ENCODE measurements around the gene SCARB1. TPM values are rescaled to one million over a fixed set of nuclear protein-coding genes. Genes with fewer than 3 reads are reported as not detected.

The SCARB1 gene
- total and polyA plus RNA-seq, 2 experiments from 2014 or later: 31.0 to 62.5 TPM

DNA sequence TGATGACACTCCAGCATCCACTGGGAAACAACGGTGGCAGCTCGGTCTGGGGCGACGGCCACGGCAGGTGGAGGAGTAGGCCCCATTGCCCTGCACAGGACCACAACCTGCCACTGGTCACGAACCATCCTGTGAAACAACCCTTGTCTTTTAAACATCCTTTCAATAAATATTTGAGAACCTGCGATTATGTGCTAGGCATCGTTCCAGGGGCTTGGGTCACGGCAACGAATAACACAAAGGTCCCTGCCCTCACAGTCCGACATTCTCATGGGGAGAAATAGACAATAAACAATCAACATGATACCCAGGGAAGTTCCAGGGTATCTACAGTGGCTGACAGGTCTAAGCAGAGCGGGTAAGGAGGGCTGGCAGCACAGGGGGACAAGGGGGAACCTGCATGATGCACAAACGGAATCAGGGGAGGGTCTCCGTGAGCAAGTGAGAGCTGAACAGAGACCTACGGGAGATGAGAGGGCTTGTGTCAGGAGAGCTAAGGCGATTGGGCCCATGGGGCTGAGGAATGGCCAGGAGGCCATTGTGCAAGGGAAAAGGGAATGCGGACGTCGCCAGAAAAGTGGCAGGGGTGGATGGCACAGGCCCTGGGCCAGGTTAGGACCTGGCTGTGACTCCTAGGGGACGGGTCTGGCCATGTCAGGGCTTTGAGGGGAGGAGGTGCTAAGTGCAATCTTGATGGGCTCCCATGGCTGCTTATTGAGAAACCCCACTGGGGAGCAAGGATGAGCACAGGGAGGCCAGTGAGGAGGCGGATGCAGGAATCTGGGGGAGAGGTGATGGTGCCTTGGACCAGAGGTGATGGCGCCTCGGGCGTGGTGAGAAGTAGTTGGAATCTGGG is 9.7 kb downstream of the SCARB1 start:
- 0 out of 2 replicates have a peak, but pooled peaks cover 8% of the 10 kb centered on the region for H3K4me1 ChIP-seq (ENCODE audit: insufficient read depth)
- H3K27me3 Mint-ChIP-seq (ENCODE audit: insufficient read depth, low read depth, poor library complexity): peaks cover 14% of the 10 kb centered on the region
- no peaks in the 10 kb centered on the region for H3K9me2 ChIP-seq (ENCODE audit: insufficient read depth)
- DNase-seq (ENCODE audit: low spot score) (no peak), ATAC-seq (no peak)
- no peak for TF ChIP-seq ZNF462 (CRISPR knock-in tag; IDR thresholded peaks at IDR 0.05)
- TF ChIP-seq ZNF114 (CRISPR knock-in tag; IDR thresholded peaks at IDR 0.05): no peak
- TF ChIP-seq EZH2phosphoT487 (IDR thresholded peaks at IDR 0.05; ENCODE audit: unreplicated experiment): no peak
- no peak for TF ChIP-seq EZH2 (IDR thresholded peaks at IDR 0.05; ENCODE audit: low read depth, unreplicated experiment)
- no peak for TF ChIP-seq CTCF (conservative IDR thresholded peaks at IDR 0.05; ENCODE audit: low read depth in 2 of 2)
- TF ChIP-seq POLR2AphosphoS5 (IDR thresholded peaks at IDR 0.05; ENCODE audit: low read depth): no peak
- TF ChIP-seq JUNB (IDR thresholded peaks at IDR 0.05; ENCODE audit: unreplicated experiment): no peak
- no peak overlapping the region for H3K27ac ChIP-seq (ENCODE audit: low read depth)
- no peak overlapping the region for H2AFZ ChIP-seq
- no peaks in the 10 kb centered on the region for H3K36me3 ChIP-seq (ENCODE audit: insufficient read depth)
- H3F3A ChIP-seq (replicated peaks; ENCODE audit: low read depth): no peaks in the 10 kb centered on the region
- no peak overlapping the region for H3K4me2 ChIP-seq
- no peaks in the 10 kb centered on the region for H3K9me3 Mint-ChIP-seq
- peaks cover 68% of the 10 kb centered on the region for H3K79me2 ChIP-seq (replicated peaks; ENCODE audit: insufficient read depth)
- H4K20me1 ChIP-seq (replicated peaks; ENCODE audit: insufficient read depth): peaks cover 19% of the 10 kb centered on the region
- H3K4me3 Mint-ChIP-seq: no peak overlapping the region; the same call in 2 of the 3 replicates
- no peak overlapping the region; the same call in 1 of the 2 replicates for H3K27ac Mint-ChIP-seq
- peaks cover 22% of the 10 kb centered on the region for H3K4me1 Mint-ChIP-seq
- H3K4me3 ChIP-seq: no peak overlapping the region
- H3K36me3 Mint-ChIP-seq (ENCODE audit: low read depth): peaks cover 7% of the 10 kb centered on the region; the same call in 2 of the 3 replicates
- no peaks in the 10 kb centered on the region for H3K27me3 ChIP-seq (ENCODE audit: insufficient read depth)

All from GM23338 (cell line).